GM18520 (cell line): ENCODE measurements around the gene MAP3K10.
"Not testable (repeated sequence)": the region's sequence is repeated elsewhere in the genome, so short reads cannot be mapped to it uniquely, and the experiment has no call there.

ENCODE experiments used
- ATAC-seq: cut with Tn5 transposase; IDR thresholded peaks from one replicate; pipeline ENCODE4 v1.9.1; 2021; ENCODE audit not compliant: unreplicated experiment

The MAP3K10 gene

GRCh38 chr19:40216013-40216776 lies 25.0 kb downstream of the MAP3K10 start:
- no peak for ATAC-seq

- no peak for ATAC-seq
These were observed 25.5 kb downstream of the MAP3K10 start for GRCh38 chr19:40216777-40217026.

- ATAC-seq: no peak
These were observed 26.0 kb downstream of the MAP3K10 start for GRCh38 chr19:40217027-40217810.

- ATAC-seq: no peak
These were observed 27.0 kb downstream of the MAP3K10 start, which contains the start of gene TTC9B for GRCh38 chr19:40217934-40218890. TSS of gene TTC9B (minus strand) at chr19:40218384. CDS start at chr19:40218381, 3 bp downstream.

- not testable (repeated sequence) for ATAC-seq
These were observed 27.8 kb downstream of the MAP3K10 start for GRCh38 chr19:40219029-40219428.

- no peak for ATAC-seq
These were observed 28.6 kb downstream of the MAP3K10 start for GRCh38 chr19:40219721-40220276.

GRCh38 chr19:40220674-40221073 lies 29.4 kb downstream of the MAP3K10 start:
- no peak for ATAC-seq

- no peak for ATAC-seq
These were observed 30.8 kb downstream of the MAP3K10 start for GRCh38 chr19:40221858-40222619.

GRCh38 chr19:40223135-40223822 lies 32.1 kb downstream of the MAP3K10 start:
- no peak for ATAC-seq

- no peak for ATAC-seq
These were observed 33.3 kb downstream of the MAP3K10 start for GRCh38 chr19:40224342-40225150.

- no peak for ATAC-seq
These were observed 34.4 kb downstream of the MAP3K10 start for GRCh38 chr19:40225440-40226305.

GRCh38 chr19:40228346-40228745 lies 37.1 kb downstream of the MAP3K10 start:
- ATAC-seq: no peak

- ATAC-seq: no peak
These were observed 37.6 kb downstream of the MAP3K10 start for GRCh38 chr19:40228863-40229262.

- no peak for ATAC-seq
These were observed 38.3 kb downstream of the MAP3K10 start for GRCh38 chr19:40229484-40229883.

- ATAC-seq: no peak
These were observed 38.7 kb downstream of the MAP3K10 start for GRCh38 chr19:40229926-40230417.

- no peak for ATAC-seq
These were observed 39.8 kb downstream of the MAP3K10 start for GRCh38 chr19:40231057-40231456.

- no peak for ATAC-seq
These were observed 40.6 kb downstream of the MAP3K10 start for GRCh38 chr19:40231544-40232424.
